ENCODE data around the gene AUTS2. TPM values are rescaled to one million over a fixed set of nuclear protein-coding genes. Genes with fewer than 3 reads are reported as not detected.

The AUTS2 gene
- total RNA-seq, 1 experiment from 2014 or later: 256 TPM

DNA sequence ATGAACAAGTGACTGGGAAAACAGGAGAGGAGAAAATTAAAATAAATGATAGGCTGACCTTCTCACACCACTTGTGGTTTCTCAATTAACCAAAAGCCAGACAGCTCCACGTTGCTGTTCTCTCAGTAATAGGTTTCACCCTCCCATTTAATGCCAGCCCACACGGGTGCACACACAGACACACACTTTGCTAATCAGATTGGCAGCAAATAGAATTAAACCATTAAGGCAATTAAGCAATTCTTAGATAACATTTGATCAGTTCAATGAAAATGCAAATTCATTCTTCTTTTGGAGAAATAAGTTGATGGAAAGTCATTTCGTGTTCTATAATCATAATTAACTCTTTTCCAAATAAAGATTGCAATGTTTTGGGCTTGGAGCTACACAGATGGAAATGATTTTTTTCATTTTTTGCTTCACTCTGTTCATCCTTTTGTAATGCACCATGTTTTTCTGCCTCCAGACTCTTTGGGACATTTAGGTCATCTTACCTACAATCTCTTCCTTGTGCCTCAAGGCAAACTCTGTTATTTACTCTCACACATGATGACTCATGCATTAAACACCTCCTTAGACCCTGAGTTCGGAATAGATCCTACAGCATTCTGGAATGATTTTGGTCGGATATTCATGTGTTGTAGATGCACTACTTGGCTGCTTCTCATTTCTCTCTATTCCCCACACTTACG, 700.7 kb downstream of the AUTS2 start:
- Histone ChIP-seq H2BK20ac (ENCODE audit: low read depth, low read length, poor library complexity, severe bottlenecking) (no peak overlapping the region), H2BK15ac (ENCODE audit: low read depth, low read length) (no peak overlapping the region), H3K18ac (ENCODE audit: insufficient read length, low read depth, low read length) (no peak overlapping the region), H3K14ac (ENCODE audit: insufficient read depth, low read length) (no peak overlapping the region), H3K79me1 (ENCODE audit: insufficient read depth, low read depth, low read length, poor library complexity, severe bottlenecking) (no peaks in the 10 kb centered on the region), H3K4me2 (ENCODE audit: insufficient read depth, insufficient read length, low read length) (no peak overlapping the region), H3K23ac (ENCODE audit: insufficient read length, low read depth, low read length) (no peak overlapping the region), H3K9ac (ENCODE audit: extremely low read depth, insufficient read length, low read length) (no peak overlapping the region), H2BK5ac (ENCODE audit: insufficient read length, low read length) (no peak overlapping the region), H2BK12ac (ENCODE audit: insufficient read length, low read depth, low read length) (no peak overlapping the region), H3K79me2 (ENCODE audit: insufficient read depth, low read length) (no peaks in the 10 kb centered on the region), H2AFZ (ENCODE audit: low read length) (no peak overlapping the region), H3K27me3 (ENCODE audit: insufficient read depth, low read length) (no peaks in the 10 kb centered on the region), H3K23me2 (ENCODE audit: insufficient read length, low read depth, low read length, poor library complexity, severe bottlenecking) (no peaks in the 10 kb centered on the region), H3T11ph (ENCODE audit: low read length) (no peak overlapping the region), H4K91ac (ENCODE audit: insufficient read length, low read depth, low read length) (no peak overlapping the region), H3K4ac (ENCODE audit: low read depth, low read length) (no peak overlapping the region), H4K5ac (ENCODE audit: insufficient read length, low read depth, low read length) (no peak overlapping the region), H3K4me1 (ENCODE audit: insufficient read depth, low read length) (no peaks in the 10 kb centered on the region), H3K56ac (ENCODE audit: insufficient read length, low read depth, low read length) (no peak overlapping the region), H3K27ac (ENCODE audit: insufficient read length, low read depth, low read length) (no peak overlapping the region), H4K8ac (replicated peaks; ENCODE audit: insufficient read length, low read depth, low read length) (no peak overlapping the region), H3K9me3 (ENCODE audit: control insufficient read depth, low read depth, low read length) (no peaks in the 10 kb centered on the region), H2BK120ac (ENCODE audit: low read depth, low read length, poor library complexity, severe bottlenecking) (no peak overlapping the region), H2AK5ac (ENCODE audit: insufficient read length, low read length) (no peak overlapping the region), H4K20me1 (ENCODE audit: control insufficient read depth, insufficient read depth, insufficient read length) (no peaks in the 10 kb centered on the region)
- Mint-ChIP-seq H3K4me1 (no peaks in the 10 kb centered on the region), H3K27ac (no peak overlapping the region), H3K36me3 (ENCODE audit: insufficient read depth in 1 of 3, low read depth in 3 of 3) (peaks cover 0 to 7% (median 0%) of the 10 kb centered on the region in 3 experiments; a peak in 1 of 7 replicates), H3K9me3 (peaks cover 0 to 3% of the 10 kb centered on the region in 2 experiments; a peak in 1 of 5 replicates), H3K27me3 (ENCODE audit: low read depth) (no peaks in the 10 kb centered on the region; the same call in 1 of the 2 replicates), H3K4me3 (no peak overlapping the region)
- TF ChIP-seq, protein P1, sequence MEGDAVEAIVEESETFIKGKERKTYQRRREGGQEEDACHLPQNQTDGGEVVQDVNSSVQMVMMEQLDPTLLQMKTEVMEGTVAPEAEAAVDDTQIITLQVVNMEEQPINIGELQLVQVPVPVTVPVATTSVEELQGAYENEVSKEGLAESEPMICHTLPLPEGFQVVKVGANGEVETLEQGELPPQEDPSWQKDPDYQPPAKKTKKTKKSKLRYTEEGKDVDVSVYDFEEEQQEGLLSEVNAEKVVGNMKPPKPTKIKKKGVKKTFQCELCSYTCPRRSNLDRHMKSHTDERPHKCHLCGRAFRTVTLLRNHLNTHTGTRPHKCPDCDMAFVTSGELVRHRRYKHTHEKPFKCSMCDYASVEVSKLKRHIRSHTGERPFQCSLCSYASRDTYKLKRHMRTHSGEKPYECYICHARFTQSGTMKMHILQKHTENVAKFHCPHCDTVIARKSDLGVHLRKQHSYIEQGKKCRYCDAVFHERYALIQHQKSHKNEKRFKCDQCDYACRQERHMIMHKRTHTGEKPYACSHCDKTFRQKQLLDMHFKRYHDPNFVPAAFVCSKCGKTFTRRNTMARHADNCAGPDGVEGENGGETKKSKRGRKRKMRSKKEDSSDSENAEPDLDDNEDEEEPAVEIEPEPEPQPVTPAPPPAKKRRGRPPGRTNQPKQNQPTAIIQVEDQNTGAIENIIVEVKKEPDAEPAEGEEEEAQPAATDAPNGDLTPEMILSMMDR (conservative IDR thresholded peaks at IDR 0.05): no peak
- WGBS (ENCODE audit: extremely low coverage, insufficient read length, low lambda C conversion rate): no CpG with 5 or more reads among the region's 6 CpGs
- DNase-seq: no peak

All from H9 (cell line).